HG03196 (cell line): ENCODE results near the gene TM9SF2.
A peak's percentile ranks its signal among the peaks of the same experiment; 100 is the strongest.

Source experiments
- ATAC-seq: cut with Tn5 transposase; IDR thresholded peaks from one replicate; pipeline ENCODE4 v1.9.1; 2021; ENCODE audit not compliant: unreplicated experiment

TM9SF2 gene

GRCh38 chr13:99575376-99576120 is 74.3 kb downstream of the TM9SF2 start:
- no peak for ATAC-seq

- ATAC-seq, result no peak
These were observed 77.0 kb downstream of the TM9SF2 start for GRCh38 chr13:99577934-99578917.

GRCh38 chr13:99580500-99581268 is 79.4 kb downstream of the TM9SF2 start:
- ATAC-seq, result no peak

GRCh38 chr13:99582511-99582910 is 81.2 kb downstream of the TM9SF2 start:
- ATAC-seq, result no peak

GRCh38 chr13:99585609-99586008 is 84.3 kb downstream of the TM9SF2 start:
- no peak for ATAC-seq

GRCh38 chr13:99587021-99587420 is 85.7 kb downstream of the TM9SF2 start:
- ATAC-seq, result no peak

GRCh38 chr13:99587893-99588606 is 86.8 kb downstream of the TM9SF2 start:
- ATAC-seq, result no peak

- no peak for ATAC-seq
These were observed 88.3 kb downstream of the TM9SF2 start for GRCh38 chr13:99589575-99589974.

- ATAC-seq, result no peak
These were observed 89.3 kb downstream of the TM9SF2 start for GRCh38 chr13:99590519-99591011.

- no peak for ATAC-seq
These were observed 94.9 kb downstream of the TM9SF2 start for GRCh38 chr13:99596180-99596579.

GRCh38 chr13:99600318-99600717 is 99.0 kb downstream of the TM9SF2 start:
- no peak for ATAC-seq

- no peak for ATAC-seq
These were observed 100.3 kb downstream of the TM9SF2 start for GRCh38 chr13:99601535-99601934.

GRCh38 chr13:99604636-99605035 is 103.4 kb downstream of the TM9SF2 start:
- no peak for ATAC-seq

GRCh38 chr13:99605420-99606323 is 104.4 kb downstream of the TM9SF2 start:
- ATAC-seq, result peak; percentile 62

- ATAC-seq, result peak; percentile 83
These were observed 105.2 kb downstream of the TM9SF2 start, which contains the start of gene CLYBL for GRCh38 chr13:99606324-99607066. Gene CLYBL (plus strand): TSS chr13:99606690.

- ATAC-seq, result no peak
These were observed 107.1 kb downstream of the TM9SF2 start for GRCh38 chr13:99608345-99608744.

GRCh38 chr13:99610702-99611289 is 109.5 kb downstream of the TM9SF2 start:
- ATAC-seq, result no peak
